ENCODE data around the gene FAM209A. TPM values are rescaled to one million over a fixed set of nuclear protein-coding genes. Genes with fewer than 3 reads are reported as not detected.
"Not testable (repeated sequence)": the region's sequence is repeated elsewhere in the genome, so short reads cannot be mapped to it uniquely, and the experiment has no call there.

FAM209A gene
- total RNA-seq, 2 experiments from 2014 or later: 0.53 to 0.59 TPM

DNA sequence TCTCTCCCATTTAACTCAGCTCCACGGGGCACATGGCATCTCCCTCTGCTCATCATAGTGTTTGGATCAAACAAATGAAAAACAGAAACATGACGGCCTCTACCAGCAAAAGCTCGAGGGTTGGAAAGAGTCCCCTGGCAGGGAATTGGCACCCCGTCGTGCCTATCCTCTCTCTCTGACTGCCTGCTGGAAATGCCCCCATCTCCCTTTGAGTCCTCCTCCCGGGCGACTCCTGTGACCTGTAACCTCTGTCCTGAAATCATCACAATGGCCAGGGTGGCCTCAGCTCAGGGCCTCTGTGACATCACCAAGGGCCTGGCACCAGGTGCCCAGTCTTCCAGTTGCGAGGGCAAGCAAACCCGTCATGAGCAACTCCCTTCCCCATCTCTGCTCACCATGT, 8.4 kb downstream of the FAM209A start, which contains the start of gene FAM209B:
FAM209B (plus strand) TSS at position 301 of the 400 bp plus-strand sequence; CDS start at position 397, 96 bp downstream.
- CTCF ChIA-PET, POLR2A ChIA-PET: not testable (repeated sequence)

DNA sequence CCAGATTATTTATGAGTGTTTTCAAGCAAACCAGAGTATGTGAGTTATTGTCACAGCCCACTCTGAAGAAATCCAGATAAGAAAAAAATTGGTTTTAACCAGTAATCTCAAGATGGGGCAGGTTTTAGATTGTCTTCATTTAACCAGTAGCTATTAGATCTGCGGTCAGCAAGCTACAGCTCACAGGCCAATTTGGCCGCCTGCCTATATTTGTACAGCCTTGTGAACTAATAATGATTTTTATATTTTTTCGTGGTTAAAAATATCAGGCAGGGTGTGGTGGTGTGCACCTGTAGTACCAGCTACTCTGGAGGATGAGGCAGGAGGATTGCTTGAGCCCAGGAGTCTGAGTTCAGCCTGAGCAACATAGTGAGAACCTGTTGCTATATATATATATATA, 13.5 kb downstream of the FAM209A start:
- ChIA-PET POLR2A (no interaction called here), CTCF (interaction anchor here (1.1 kb wide), 1 partner anchor 13 kb away, joined by 3 read pairs; no protein-coding TSS in a partner anchor)

DNA sequence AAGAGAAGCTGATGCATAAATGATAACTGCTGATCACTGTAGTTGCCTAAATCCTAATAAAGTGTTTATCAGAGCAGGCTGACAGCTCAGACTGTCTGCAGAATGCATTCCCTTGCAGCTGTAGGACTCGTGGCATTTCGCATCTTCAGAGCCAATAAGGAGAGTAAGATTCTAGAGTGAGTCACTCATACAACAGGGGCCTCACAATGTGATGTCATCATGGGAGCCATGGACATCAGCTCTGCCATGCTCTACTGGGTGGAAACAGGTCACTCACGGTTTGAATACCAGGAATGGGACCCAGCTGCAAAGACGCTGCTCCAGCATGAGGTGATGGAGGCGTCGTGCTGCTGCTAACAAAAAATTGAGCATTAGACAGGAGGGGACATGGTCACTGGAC, 15.9 kb downstream of the FAM209A start:
- CTCF ChIA-PET: interaction anchor here (0.8 kb wide), 1 partner anchor 9 kb away, joined by 4 read pairs; no protein-coding TSS in a partner anchor
- POLR2A ChIA-PET: no interaction called here

DNA sequence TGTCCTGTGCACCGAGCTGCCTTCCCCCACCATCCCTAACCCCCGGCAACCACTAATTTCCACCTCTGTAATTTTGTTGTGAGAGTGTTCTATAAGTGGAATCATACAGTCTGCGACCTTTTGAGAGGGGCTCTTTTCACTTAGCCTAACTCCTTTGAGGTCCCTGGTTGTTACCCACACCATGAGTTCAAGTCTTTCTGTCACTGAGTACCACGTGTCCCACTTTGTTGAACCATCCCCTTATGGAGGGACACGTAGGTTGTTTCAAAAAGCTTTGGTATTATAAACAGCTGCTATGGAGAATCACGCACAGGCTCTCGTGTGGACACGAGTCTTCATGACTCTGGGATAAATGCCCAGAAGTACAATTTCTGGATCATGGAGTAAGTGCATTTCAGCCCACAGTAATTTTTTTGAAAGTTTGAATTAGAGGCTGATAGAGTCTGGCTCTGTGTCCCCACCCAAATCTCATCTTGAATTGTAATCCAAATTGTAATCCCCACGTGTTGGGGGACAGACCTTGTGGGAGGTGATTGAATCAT, 18.0 kb downstream of the FAM209A start:
- ChIA-PET POLR2A (no interaction called here), CTCF (no interaction called here)

DNA sequence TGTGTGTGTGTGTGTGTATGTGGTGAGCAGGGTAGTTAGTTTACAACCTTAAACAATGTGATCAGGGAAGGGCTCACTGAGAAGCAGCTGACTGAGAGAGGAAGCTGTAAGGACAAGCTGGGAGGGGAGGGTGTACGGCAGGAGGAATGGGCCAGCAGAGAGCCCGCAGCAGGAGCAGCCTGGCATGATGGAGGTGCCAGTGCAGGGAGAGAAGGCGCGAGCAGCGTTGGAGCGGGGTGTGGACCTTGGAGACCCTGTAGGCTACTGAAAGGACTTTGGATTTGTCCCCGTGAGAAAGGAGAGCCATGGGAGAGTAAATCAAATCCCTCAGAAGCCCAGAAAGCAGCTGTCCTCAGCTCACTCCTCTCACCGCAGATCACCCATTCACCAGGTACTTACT, 27.0 kb downstream of the FAM209A start:
- ChIA-PET CTCF (interaction anchor here (0.7 to 2.1 kb wide), 4 partner anchors 14 to 798 kb away, joined by 3 to 6 read pairs (median 4); no protein-coding TSS in a partner anchor), POLR2A (no interaction called here)

DNA sequence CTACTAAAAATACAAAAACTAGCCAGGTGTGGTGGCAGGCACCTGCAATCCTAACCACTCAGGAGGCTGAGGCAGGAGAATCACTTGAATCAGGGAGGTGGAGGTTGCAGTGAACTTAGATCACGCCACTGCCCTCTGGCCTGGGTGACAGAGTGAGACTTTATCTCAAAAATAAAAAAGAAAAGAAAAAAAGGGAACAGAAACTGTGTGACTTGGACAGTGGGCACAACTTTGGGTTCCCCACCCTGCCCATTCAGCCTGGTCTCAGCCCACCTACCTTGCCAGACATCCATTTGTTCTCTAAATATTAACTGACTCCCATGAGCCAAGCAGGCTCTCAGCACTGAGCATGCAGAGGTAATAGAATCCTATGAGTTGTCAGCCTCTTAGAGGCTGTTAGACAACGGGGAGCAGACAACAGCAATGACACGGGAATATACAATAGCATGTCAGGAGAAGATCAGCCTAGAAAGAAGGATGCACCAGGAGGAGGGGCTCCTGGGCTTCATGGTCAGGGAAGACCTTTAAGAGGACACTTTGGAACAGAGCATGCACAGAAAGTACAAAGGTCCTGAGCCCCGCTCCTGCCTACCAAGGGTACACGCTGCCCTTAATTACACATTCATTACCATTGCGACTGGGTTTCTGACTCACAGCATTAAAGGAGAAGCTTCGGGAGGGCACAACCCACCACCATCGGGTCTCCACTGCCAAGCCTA, 28.5 kb downstream of the FAM209A start:
- POLR2A ChIA-PET: no interaction called here
- CTCF ChIA-PET: no interaction called here

DNA sequence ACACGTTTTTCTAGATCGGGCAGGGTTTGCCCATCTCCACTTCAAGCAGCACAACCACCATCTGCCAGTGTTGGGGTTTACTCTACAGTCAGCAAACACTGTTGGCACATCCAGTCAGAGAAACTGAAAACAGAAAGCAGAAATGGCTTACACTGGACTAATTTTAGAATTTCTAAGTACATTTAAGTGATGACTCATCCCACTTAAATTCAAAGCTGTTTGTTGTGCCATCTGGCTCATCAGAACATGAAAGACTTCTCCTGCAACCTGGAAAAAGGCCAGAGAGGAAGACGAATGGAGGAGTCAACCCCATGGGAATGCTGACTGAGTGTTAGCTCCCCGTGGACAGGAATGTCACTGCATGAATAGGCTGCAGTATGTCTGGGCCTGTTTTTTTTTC, 30.3 kb downstream of the FAM209A start:
- POLR2A ChIA-PET: interaction anchor here (0.6 kb wide), 1 partner anchor 1755 kb away, joined by 9 read pairs; no protein-coding TSS in a partner anchor
- CTCF ChIA-PET: no interaction called here

DNA sequence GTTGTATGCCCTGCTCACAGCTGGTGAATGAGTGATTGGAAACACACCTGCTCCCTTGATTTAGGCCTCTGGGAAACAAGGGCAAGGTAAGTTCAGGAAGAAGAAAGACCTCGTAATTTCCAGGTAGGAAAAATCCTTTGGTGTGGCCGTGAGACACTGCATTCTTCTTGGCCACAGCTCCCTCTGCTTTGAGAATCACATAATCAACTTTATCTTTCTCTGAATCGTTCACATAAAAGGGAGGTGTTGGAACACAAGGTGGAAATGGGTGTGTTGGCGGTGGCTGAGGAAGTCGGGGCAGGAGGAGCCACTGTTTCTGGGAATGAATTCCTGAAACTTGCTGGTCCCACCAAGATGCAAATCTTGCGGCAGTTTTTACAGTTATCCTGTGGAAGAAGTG, 34.4 kb downstream of the FAM209A start:
- ChIA-PET CTCF (no interaction called here), POLR2A (no interaction called here)

DNA sequence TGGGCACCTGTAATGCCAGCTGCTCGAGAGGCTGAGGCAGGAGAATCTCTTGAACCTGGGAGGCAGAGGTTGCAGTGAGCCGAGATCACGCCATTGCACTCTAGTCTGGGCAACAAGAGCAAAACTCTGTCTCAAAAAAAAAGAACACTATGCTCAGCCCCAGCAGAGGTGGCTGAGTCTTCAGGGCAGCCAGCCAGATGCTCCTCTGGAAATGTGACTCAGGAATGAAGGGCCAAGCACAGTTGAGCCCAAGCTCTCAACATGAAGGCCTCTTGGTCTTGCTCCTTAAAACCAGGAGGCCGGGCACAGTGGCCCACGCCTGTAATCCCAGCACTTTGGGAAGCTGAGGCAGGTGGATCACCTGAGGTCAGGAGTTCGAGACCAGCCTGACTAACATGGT, 40.0 kb downstream of the FAM209A start:
- CTCF ChIA-PET, POLR2A ChIA-PET: not testable (repeated sequence)

DNA sequence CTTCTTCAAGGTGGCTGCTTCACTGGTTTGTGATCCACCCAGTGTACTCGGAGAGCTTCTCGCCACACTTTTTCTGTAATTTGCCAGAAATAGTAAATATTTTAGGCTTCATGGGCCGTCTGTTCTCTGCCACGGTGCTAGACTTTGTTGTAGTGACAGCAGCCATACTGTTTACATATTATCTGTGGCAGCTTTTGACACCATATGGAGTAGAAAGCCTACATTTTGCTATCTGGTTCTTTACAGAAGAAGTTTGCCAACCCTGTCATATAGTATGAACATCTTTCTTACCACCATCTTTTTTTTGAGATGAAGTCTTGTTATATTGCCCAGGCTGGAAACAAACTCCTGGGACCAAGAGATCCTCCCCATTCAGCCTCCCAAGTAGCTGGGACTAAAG, 41.0 kb downstream of the FAM209A start:
- POLR2A ChIA-PET: no interaction called here
- CTCF ChIA-PET: no interaction called here

DNA sequence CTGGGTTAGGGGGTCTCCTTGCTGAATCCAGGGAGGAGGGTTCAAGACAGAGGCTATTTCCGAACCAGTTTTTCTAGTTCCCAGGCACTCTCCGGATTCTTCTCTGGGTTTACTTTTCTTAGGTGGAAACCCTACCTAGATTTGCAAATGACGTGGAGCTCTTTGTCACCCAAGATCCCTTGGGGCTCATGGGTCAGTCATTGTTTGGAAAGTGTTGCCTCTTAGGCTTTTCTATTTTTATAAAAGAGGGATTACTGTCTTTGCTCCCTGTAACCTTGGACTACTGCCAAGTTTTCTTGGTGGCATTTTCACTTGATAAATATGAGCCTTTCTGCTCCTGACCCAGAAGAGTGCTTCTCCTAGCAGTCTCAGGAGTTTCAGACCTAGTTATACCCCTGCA, 42.1 kb downstream of the FAM209A start:
- ChIA-PET CTCF (no interaction called here), POLR2A (no interaction called here)

DNA sequence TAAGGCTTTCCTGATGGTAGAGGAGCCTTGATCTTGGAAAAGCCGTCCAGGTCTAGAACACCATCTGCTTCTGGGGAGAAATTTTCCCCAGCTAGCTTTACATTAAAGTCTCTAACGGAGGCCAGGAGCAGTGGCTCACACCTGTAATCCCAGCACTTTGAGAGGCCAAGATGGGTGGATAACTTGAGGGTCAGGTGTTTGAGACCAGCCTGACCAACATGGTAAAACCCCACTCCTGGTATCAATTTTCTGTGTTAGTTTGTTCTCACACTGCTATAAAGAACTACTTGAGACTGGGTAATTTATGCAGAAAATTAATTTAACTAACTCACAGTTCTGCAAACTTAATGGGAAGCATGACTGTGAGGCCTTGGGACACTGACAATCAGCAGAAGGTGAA, 46.3 kb downstream of the FAM209A start:
- POLR2A ChIA-PET: no interaction called here
- CTCF ChIA-PET: no interaction called here

DNA sequence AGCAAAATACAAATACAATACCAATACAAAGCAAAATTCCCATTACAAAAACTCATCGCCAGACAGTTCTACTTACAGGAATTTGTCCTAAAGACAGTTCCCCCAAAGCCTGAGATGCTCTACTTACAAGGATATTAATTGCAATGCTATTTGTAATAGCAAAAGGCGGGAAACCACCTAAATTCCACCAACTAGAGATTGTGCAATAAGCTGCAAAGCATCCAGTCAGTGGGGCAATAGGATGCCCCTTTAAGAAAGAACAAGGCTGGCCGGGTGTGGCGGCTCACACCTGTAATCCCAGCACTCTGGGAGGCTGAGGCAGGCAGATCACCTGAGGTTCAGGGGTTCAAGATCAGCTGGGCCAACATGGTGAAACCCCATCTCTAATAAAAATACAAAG, 47.6 kb downstream of the FAM209A start:
- CTCF ChIA-PET: no interaction called here
- POLR2A ChIA-PET: no interaction called here

DNA sequence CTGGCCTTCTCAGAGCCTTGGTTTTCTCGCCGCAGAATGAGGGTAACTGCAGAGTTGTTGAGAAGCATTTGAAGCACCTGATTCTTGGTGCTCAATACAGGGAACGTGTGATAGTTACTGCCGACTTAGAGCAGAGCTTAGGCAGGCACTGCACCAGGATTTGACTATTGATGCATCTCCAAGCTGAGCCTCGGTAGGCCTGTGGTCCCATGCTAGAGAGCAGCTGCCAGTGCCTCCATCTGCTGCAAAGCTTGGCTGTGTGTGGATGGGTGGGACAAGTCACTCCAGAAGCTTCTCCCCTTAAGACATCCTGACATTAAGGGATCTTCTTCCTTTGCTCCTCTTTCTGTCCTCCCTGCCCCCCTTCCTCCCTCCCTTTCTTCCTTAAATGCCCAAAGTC, 49.4 kb downstream of the FAM209A start:
- ChIA-PET CTCF (no interaction called here), POLR2A (no interaction called here)

DNA sequence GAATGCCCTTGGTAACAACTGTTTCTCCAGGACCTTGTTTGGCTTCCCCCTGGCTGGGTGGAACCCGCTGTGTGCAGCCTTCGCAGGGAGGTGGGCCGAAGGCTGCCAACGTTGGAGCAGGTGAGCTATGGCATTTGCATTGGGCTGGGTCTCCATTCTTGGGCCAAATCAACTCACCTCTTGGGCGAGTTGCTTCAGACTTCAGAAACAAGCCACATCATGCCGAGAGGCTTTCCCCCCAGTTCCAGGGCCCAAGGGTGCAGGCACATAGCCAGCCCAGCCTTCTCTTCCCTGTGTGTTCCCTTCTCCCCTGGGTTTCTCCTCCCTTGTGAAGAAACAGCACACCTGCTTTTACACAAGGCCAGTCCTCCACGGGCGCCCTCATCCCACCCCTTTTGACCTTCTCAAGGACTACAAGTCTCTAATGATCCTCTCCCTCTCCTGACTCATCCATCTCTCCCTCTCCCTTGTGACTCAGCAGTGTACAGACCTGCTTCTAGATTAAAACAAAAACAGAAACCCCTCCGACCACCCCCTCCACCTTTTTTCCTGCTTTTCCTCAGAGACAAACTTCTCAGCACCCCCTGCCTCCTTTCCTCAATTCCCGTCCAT, 50.1 kb downstream of the FAM209A start:
- ChIA-PET POLR2A (no interaction called here), CTCF (no interaction called here)

DNA sequence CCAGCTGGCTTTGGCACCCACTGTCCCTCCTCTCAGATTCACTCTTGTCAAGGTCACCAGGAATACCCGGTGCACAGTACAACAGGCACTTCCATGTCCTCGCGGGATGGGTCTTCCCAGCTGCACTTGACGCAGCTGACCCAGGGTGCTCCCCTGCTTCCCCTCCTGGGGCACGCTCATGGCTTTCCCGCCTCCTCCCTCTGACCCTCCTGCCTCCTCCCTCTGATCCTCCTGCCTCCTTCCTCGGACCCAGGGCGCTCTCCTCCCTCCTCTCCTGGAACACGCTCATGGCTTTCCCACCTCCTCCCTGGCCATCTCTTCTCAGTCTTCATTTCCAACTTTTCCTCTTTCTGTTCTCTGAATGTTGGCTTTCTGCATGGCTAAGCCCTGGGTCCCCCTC, 50.6 kb downstream of the FAM209A start:
- POLR2A ChIA-PET: no interaction called here
- CTCF ChIA-PET: no interaction called here

Other genes starting within 250 kb of the FAM209A start
- 1 to 10 TPM; 4.3 to 4.8 TPM for gene FAM210B, start 165.8 kb upstream of the FAM209A start, total RNA-seq
- gene AURKA, start 132.5 kb upstream of the FAM209A start, total RNA-seq: 10 to 100 TPM; 64.5 to 69.2 TPM
- gene CSTF1, start 132.1 kb upstream of the FAM209A start, total RNA-seq: 10 to 100 TPM; 55.7 to 59.7 TPM
- 1 to 10 TPM; 2.7 to 2.8 TPM for gene CASS4, start 112.5 kb upstream of the FAM209A start, total RNA-seq
- gene RTF2, start 56.1 kb upstream of the FAM209A start, total RNA-seq: 10 to 100 TPM; 78.2 to 79.7 TPM
- under 1 TPM; 0.48 to 0.86 TPM for gene FAM209B, start 8.5 kb downstream of the FAM209A start, total RNA-seq
- gene TFAP2C, start 104.6 kb downstream of the FAM209A start, total RNA-seq: not detected